T1000 (cell line): ENCODE data around the gene GTF2A2.

Experiments used
- DNase-seq: peaks from one replicate; lab custom pipeline; 2025; ENCODE audit warnings: mixed read lengths; lab: John Stamatoyannopoulos, UW

GTF2A2 gene

DNA sequence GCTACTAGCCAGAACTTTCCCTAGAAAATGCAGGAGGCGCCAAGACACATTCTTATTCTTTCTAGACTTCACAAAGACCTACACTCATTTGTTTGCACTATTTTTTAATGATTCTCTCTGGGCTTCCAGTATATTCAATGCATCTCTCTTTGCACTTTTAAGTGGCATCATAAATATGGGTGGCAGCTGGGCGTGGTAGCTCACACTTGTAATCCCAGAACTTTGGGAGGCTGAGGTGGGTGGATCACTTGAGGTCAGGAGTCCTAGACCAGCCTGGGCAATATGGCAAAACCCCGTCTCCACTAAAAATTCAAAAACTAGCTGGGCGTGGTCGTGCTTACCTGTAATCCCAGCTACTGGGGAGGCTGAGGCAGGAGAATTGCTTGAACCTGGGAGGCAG, 51.3 kb downstream of the GTF2A2 start:
- no peak for DNase-seq

DNA sequence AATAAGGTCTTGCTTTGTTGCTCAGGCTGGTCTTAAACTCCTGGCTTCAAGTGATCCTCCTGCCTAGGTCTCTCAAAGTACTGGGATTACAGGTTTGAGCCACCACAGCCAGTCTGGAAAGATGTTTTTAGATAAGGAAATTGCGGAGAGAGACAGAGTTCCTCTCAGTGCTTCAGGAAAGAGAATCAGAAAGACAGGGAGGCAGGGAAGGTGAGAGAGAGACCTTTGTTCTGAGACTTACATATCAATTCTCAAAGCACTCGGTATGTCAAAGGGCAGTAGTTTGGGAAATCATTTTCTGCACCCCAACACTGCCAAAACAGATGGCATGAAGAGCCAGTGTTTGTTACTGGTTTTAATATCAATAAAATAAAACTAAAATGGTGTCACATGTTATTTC, 58.9 kb downstream of the GTF2A2 start:
- DNase-seq, result no peak

DNA sequence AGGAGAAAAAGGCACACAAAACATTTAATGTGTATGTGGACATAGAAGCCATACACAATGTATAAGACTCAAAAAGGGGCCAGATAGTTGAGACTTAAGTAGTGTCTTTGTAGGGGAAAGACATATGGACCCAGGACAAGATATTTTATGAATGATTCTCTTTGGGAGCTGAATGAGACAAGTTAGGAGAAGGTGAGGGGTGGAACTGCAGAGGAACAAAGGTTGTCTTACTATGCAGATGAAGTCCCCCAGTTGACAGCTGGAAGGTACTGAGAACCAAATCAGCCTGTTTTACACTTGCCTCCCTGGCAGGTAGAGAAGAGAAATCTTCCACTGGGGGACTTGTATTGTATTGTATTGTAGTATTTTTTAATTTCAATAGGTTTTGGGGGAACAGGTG, 60.7 kb downstream of the GTF2A2 start:
- no peak for DNase-seq

DNA sequence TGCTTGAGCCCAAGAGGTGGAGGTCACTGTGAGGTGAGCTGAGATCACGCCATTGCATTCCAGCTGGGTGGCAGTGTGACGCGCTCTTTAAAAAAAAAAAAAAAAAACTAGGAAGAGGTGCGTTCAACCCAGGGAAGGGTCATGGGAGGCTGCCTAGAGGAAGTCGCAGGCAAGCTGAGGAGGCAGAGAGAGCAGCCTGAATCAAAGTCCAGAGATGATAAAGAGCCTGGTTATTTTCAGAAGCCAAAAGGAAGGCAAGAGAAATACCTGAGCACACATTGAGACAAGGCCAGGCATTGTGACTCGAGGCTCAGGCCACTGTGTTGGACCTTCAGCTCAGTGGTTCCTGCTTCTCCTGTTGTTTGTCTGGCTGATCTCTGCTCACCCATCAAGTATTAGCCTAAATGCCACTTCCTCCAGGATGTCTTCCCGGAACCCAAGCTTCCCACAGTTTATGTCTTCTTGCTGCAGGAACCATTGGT, 61.8 kb downstream of the GTF2A2 start:
- no peak for DNase-seq

DNA sequence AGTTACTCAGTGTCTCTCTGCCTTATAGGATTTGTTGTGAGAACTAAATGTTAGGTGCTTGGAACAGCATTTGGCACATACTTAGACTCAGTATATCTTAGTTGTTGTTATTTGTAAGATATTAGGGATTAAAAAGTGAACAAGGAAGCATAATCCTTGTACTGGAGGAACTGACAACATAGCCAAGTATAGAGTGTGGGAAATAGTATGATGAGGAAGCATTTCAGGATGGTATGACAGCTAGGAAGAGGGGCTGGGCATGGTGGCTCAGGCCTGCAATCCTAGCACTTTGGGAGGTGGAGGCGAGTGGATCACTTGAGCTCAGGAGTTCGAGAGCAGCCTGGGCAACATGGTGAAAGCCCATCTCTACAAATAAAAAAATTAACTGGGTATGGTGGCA, 62.3 kb downstream of the GTF2A2 start:
- DNase-seq, result no peak

DNA sequence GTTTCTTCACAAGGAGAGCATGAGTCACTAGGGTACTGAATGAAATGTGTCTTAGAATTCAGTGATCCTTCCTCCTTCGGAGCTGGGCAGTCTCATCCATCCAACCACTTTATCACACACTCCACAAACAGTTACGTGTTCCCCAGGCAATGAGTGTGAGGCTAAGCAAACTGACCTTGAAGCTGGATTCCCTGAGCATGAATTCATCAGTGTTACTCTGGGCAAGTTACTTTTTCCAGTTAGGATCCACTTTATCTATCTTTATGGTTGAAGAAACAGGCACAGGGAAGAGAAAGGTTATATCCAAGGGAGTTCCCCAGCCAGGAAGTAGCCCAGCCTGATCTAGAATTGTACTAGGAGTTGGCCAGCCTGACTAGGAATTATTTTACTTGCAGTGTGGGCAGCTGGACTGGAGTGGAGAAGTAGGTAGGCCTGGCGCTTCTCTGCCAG, 62.8 kb downstream of the GTF2A2 start:
- DNase-seq, result no peak

DNA sequence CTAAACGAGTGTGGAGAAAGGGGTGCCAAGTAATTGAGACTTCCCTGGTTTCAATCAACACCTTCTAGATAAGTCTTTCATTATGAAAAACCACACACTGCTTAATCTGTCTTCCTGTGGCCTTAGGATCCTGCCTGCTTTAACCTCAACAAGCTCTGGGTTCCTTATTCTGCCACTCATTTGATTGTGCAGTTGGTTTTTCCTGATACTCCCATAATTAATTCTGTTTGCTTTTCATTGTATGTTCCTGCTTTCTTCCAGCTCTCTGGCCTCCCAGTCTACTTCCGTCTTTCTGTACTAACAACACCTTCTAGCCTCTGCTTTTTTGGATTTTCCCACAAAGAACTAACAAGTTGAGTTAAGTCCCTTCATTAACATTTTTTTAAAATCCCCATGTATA, 66.0 kb downstream of the GTF2A2 start:
- no peak for DNase-seq

DNA sequence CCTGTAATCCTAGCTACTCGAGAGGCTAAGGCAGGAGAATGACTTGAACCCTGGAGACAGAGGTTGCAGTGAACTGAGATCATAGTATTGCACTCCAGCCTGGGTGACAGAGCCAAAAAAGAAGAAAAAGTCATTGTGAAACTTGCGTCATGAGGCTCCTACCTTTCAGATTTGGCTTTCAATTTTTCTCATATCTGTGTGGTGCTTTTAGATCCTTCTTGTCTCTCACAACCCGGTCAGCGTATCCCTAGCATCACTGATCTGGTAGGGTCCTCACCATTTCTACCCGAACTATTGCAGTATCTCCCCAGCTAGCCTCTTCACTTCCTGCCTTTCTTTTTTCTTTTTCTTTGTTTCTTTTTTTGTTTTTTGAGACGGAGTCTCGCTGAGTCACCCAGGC, 67.3 kb downstream of the GTF2A2 start:
- DNase-seq, result no peak
